ENCODE results near the gene DEPDC5.

- TF ChIP-seq CTCF (IDR thresholded peaks at IDR 0.05) (no peak), POLR2A (IDR thresholded peaks at IDR 0.05) (no peak)
Measured at GRCh38 chr22:31719850-31720471, 33.9 kb upstream of the DEPDC5 start.
